ENCODE measurements around the gene SNN. TPM values are rescaled to one million over a fixed set of nuclear protein-coding genes. Genes with fewer than 3 reads are reported as not detected.

The SNN gene
- total RNA-seq, 1 donor from 2014 or later: 16.7 TPM

DNA sequence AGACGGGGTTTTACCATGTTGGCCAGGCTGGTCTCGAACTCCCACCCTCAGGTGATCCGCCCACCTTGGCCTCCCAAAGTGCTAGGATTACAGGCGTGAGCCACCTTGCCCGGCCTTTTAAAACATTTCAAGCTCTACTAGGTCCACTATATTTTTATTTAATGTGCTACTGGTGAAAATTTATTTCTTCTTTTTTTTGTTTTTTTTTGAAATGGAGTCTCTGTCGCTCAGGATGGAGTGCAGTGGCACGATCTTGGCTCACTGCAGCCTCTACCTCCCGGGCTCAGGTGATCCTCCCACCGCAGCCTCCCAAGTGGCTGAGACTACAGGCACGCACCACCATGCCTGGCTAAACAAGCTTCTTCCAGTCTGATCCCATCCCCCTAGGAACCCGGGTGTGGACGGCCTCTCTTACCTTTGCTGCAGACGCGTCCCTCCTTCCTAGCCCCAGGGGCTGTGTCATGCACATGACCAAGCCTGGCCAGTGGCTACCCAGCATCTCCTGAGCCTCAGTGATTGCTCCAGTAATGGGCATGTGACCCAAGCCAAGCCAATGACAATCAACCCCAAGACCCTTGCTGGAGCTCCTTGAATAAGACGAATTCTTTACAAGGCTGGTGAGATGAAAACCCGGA, 41.5 kb upstream of the SNN start:
- Histone ChIP-seq H3K27me3 (ENCODE audit: insufficient read depth, low read length) (no peaks in the 10 kb centered on the region), H3K4me3 (ENCODE audit: insufficient read depth, low read depth, low read length) (no peak overlapping the region), H3K9ac (ENCODE audit: low read length) (no peak overlapping the region), H3K9me3 (ENCODE audit: insufficient read depth, low read depth, low read length) (no peaks in the 10 kb centered on the region), H4K20me1 (ENCODE audit: insufficient read depth, low read length) (no peaks in the 10 kb centered on the region), H3K27ac (ENCODE audit: low read depth, low read length) (no peak overlapping the region), H2AFZ (ENCODE audit: low read depth, low read length) (no peak overlapping the region), H3K4me2 (ENCODE audit: low read length) (no peak overlapping the region), H3K36me3 (ENCODE audit: insufficient read depth, low read length) (no peaks in the 10 kb centered on the region), H3K79me2 (ENCODE audit: insufficient read depth, low read length) (no peaks in the 10 kb centered on the region), H3K4me1 (ENCODE audit: insufficient read depth, low read length) (peaks cover 13% of the 10 kb centered on the region)
- Mint-ChIP-seq H3K4me3 (ENCODE audit: unreplicated experiment) (no peak overlapping the region), H3K9me3 (ENCODE audit: unreplicated experiment) (no peaks in the 10 kb centered on the region), H3K27ac (ENCODE audit: unreplicated experiment) (peak overlapping the region; percentile 87), H3K36me3 (ENCODE audit: low read depth, unreplicated experiment) (no peaks in the 10 kb centered on the region), H3K4me1 (ENCODE audit: low read depth, unreplicated experiment) (peaks cover 16% of the 10 kb centered on the region), H3K27me3 (ENCODE audit: low read depth, unreplicated experiment) (no peaks in the 10 kb centered on the region)
- FAIRE-seq: no peak
- no peak for TF ChIP-seq CTCF (IDR thresholded peaks at IDR 0.05; ENCODE audit: insufficient read depth, low read depth, low read length)
- TF ChIP-seq EZH2 (IDR thresholded peaks at IDR 0.05; ENCODE audit: insufficient read depth, low read length): no peak
- DNase-seq (ENCODE audit: low read depth): no peak

DNA sequence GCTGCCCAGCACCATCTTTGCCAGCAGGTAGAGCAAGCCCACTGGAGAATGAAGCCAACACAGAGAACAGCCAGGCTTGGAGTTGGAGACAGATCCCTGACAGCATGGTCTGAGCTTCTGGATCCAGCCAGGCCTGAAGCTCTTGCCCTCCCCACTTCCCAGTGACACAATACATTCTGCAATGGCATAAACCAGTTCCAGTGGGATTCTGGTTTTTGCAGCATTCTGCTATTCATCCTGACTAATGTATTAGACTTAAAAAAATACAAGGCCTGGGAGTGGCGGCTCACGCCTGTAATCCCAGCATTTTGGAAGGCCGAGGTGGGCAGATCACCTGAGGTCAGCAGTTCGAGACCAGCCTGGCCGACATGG, 41.0 kb upstream of the SNN start:
- Histone ChIP-seq H3K9ac (ENCODE audit: low read length) (no peak overlapping the region), H2AFZ (ENCODE audit: low read depth, low read length) (no peak overlapping the region), H3K36me3 (ENCODE audit: insufficient read depth, low read length) (no peaks in the 10 kb centered on the region), H4K20me1 (ENCODE audit: insufficient read depth, low read length) (no peaks in the 10 kb centered on the region), H3K4me1 (ENCODE audit: insufficient read depth, low read length) (peaks cover 16% of the 10 kb centered on the region), H3K27ac (ENCODE audit: low read depth, low read length) (peak overlapping the region; percentile 14), H3K27me3 (ENCODE audit: insufficient read depth, low read length) (no peaks in the 10 kb centered on the region), H3K4me2 (ENCODE audit: low read length) (peak overlapping the region; percentile 7), H3K79me2 (ENCODE audit: insufficient read depth, low read length) (no peaks in the 10 kb centered on the region), H3K4me3 (ENCODE audit: insufficient read depth, low read depth, low read length) (no peak overlapping the region), H3K9me3 (ENCODE audit: insufficient read depth, low read depth, low read length) (no peaks in the 10 kb centered on the region)
- TF ChIP-seq CTCF (IDR thresholded peaks at IDR 0.05; ENCODE audit: insufficient read depth, low read depth, low read length) (no peak), EZH2 (IDR thresholded peaks at IDR 0.05; ENCODE audit: insufficient read depth, low read length) (no peak)
- Mint-ChIP-seq H3K4me3 (ENCODE audit: unreplicated experiment) (no peak overlapping the region), H3K27me3 (ENCODE audit: low read depth, unreplicated experiment) (no peaks in the 10 kb centered on the region), H3K4me1 (ENCODE audit: low read depth, unreplicated experiment) (peaks cover 21% of the 10 kb centered on the region), H3K9me3 (ENCODE audit: unreplicated experiment) (no peaks in the 10 kb centered on the region), H3K36me3 (ENCODE audit: low read depth, unreplicated experiment) (no peaks in the 10 kb centered on the region), H3K27ac (ENCODE audit: unreplicated experiment) (peak overlapping the region; percentile 87)
- DNase-seq (ENCODE audit: low read depth) (no peak), FAIRE-seq (no peak)

GRCh38 chr16:11627822-11628457, 40.3 kb upstream of the SNN start:
- no peaks in the 10 kb centered on the region for H3K27me3 Mint-ChIP-seq (ENCODE audit: low read depth, unreplicated experiment)
- H3K9me3 Mint-ChIP-seq (ENCODE audit: unreplicated experiment): no peaks in the 10 kb centered on the region
- H3K4me1 Mint-ChIP-seq (ENCODE audit: low read depth, unreplicated experiment): peaks cover 25% of the 10 kb centered on the region
- peak overlapping the region; percentile 79 for H3K27ac ChIP-seq (ENCODE audit: low read depth, low read length)
- no peaks in the 10 kb centered on the region for H4K20me1 ChIP-seq (ENCODE audit: insufficient read depth, low read length)
- H3K4me3 ChIP-seq (ENCODE audit: insufficient read depth, low read depth, low read length): no peak overlapping the region
- H3K4me2 ChIP-seq (ENCODE audit: low read length): peak overlapping the region; percentile 7
- H3K27ac Mint-ChIP-seq (ENCODE audit: unreplicated experiment): peak overlapping the region; percentile 87
- H3K4me1 ChIP-seq (ENCODE audit: insufficient read depth, low read length): peaks cover 23% of the 10 kb centered on the region
- no peak overlapping the region for H3K9ac ChIP-seq (ENCODE audit: low read length)
- peak; percentile 91 for DNase-seq (ENCODE audit: low read depth)
- H3K4me3 Mint-ChIP-seq (ENCODE audit: unreplicated experiment): no peak overlapping the region
- no peaks in the 10 kb centered on the region for H3K36me3 Mint-ChIP-seq (ENCODE audit: low read depth, unreplicated experiment)
- FAIRE-seq: no peak
- H3K27me3 ChIP-seq (ENCODE audit: insufficient read depth, low read length): no peaks in the 10 kb centered on the region
- peak overlapping the region; percentile 9 for H2AFZ ChIP-seq (ENCODE audit: low read depth, low read length)
- no peaks in the 10 kb centered on the region for H3K36me3 ChIP-seq (ENCODE audit: insufficient read depth, low read length)
- TF ChIP-seq EZH2 (IDR thresholded peaks at IDR 0.05; ENCODE audit: insufficient read depth, low read length) (no peak), CTCF (IDR thresholded peaks at IDR 0.05; ENCODE audit: insufficient read depth, low read depth, low read length) (no peak)
- H3K79me2 ChIP-seq (ENCODE audit: insufficient read depth, low read length): no peaks in the 10 kb centered on the region
- H3K9me3 ChIP-seq (ENCODE audit: insufficient read depth, low read depth, low read length): no peaks in the 10 kb centered on the region
